HG03095 (cell line): ENCODE data around the gene PIP5K1B.
"Not testable (repeated sequence)": the region's sequence is repeated elsewhere in the genome, so short reads cannot be mapped to it uniquely, and the experiment has no call there.

Experiments
- ATAC-seq: cut with Tn5 transposase; IDR thresholded peaks from one replicate; pipeline ENCODE4 v1.9.1; 2021; ENCODE audit warnings: moderate library complexity; ENCODE audit not compliant: unreplicated experiment

The PIP5K1B gene

GRCh38 chr9:68978501-68978900, 273.5 kb downstream of the PIP5K1B start:
- ATAC-seq: no peak

DNA sequence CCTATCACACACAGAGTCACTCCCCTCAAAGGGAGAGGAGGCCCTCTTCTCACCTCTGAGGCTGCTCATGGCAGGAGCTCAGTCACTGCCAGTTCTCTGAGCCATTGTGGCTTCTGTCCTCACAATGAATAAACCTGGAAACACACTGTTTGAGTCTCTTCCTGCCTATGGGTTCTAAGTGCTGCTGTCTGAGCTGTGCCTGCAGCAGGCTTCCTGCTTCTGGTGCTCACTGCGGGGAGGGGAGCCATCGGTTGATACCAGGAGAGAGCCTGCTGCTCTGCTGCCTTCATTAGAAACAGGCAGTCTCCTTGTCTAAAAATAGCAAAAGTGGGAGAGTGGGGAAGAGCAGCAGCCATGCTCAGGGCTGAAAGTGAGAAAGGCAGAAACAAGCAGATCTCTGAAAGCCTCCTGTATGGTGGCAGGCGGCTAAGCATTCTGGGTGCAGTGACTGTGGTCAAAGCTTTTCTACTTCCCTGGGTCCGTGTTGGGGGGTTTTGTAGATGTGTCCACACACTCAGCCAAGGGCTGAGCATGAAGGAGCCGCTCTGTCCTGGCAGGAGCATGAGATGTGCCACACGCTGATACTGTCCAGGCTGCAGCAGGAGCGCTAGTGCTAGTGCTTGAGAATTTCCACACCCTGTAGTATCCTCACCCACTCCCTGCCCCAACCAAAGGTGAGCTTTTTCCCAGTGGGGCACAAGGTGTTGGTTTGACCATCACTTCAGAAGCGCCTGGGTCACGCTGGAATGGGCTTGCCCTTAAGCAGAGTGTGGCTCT, 274.7 kb downstream of the PIP5K1B start:
- ATAC-seq: no peak

GRCh38 chr9:68980341-68980914, 275.4 kb downstream of the PIP5K1B start:
- ATAC-seq: no peak

DNA sequence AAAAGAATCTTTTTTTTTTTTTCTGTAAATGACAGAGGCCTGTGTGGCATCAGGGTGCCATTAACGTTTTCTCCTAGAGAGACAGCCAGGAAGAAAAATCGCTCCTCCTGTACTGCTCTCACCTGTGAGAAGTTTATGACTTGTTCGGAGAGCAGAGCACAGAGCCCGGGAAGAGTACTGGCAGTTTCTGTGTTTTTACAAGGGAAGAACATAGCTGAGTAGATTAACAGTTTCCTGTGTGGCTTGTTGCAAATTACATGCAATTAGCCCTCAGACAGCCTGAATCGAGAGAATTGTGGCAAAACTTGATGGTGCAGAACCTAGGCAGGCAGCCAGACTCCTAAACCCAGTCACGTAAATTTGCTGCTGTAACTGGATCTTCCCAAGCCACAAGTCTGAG, 276.7 kb downstream of the PIP5K1B start:
- peak; percentile 41 for ATAC-seq

GRCh38 chr9:68983008-68983411, 278.0 kb downstream of the PIP5K1B start:
- peak; percentile 42 for ATAC-seq

GRCh38 chr9:68983522-68984424, 278.7 kb downstream of the PIP5K1B start:
- no peak for ATAC-seq

- not testable (repeated sequence) for ATAC-seq
These were observed 281.9 kb downstream of the PIP5K1B start for GRCh38 chr9:68986949-68987348.

GRCh38 chr9:68991457-68991856, 286.4 kb downstream of the PIP5K1B start:
- ATAC-seq: no peak

GRCh38 chr9:68995776-68996175, 290.7 kb downstream of the PIP5K1B start:
- ATAC-seq: no peak

DNA sequence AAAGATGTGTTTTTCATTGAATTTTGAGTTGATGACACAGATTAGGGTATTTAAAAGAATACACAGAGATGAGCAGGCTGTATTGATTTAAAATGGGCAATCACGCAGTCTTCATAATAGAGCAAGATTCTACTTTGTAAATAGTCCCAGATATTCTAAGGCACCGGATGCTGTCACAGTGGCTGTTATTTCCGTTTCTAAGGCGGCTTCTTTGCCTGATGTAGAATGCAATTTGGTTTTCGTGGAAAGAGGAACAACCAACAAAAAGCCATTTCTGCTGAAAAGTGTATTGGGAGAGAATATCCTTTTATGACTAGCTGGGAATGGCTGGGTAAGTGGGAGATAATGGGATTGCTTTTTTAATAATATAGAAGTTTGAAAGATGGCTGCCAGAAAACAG, 291.4 kb downstream of the PIP5K1B start:
- no peak for ATAC-seq

DNA sequence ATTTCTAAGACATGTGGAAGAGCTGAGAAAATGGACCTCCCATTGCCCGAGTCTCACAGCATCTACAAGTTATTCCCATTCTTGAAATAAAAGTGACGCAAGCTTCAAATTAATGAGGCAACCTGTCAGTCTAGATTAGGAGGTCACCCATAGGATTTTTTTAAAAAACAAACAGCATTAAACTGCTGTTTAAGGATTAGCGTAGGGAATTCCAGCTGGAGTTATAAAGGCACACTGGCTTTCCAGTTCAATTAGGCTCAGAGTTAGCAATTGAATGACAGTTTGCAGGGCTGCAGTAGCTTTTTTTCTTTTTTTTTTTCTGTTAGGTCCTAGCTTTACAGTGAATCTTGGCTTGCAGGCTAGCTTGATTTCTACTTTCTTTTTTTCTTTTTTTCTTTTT, 292.6 kb downstream of the PIP5K1B start:
- no peak for ATAC-seq

DNA sequence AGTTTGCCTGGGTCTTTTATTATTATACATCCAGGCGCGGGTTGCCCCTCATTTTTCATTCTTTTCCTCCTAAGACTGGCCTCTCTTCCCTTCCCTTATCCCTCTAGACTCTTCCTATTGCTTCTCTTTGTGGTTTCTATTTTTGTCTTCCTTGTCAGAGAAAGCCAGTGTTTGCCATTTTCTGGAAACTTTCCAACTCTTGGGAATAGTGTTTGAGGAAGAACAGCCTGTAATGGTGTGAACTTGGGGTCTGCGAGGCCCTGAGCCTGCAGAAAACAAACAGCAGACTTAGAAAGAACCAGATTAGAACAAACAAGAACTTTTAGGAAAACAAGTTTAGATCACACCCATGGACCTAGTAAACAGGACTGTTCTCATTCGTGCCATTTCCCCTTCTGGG, 293.3 kb downstream of the PIP5K1B start:
- ATAC-seq: no peak

DNA sequence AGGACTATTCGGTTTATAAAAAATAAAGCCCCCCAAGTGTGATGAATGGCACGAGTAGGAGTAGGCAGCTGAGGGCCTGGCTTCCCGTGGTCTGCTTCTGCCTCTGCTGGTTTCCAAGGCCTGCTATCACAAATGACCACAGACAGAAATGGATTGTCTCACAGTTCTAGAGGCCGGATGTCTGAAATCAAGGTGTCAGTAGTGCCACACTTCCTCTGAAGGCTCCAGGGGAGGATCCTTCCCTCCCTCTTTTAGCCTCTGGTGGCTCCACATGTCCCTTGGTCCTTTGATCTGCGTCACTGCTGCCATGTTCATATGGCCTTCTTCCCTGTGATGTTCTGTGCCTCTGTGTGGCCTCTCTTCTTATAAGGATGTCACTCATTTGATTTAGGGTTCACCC, 293.8 kb downstream of the PIP5K1B start:
- no peak for ATAC-seq

- peak; percentile 83 for ATAC-seq
These were observed 294.5 kb downstream of the PIP5K1B start for GRCh38 chr9:68999393-69000105.

- no peak for ATAC-seq
These were observed 296.9 kb downstream of the PIP5K1B start for GRCh38 chr9:69001921-69002320.

DNA sequence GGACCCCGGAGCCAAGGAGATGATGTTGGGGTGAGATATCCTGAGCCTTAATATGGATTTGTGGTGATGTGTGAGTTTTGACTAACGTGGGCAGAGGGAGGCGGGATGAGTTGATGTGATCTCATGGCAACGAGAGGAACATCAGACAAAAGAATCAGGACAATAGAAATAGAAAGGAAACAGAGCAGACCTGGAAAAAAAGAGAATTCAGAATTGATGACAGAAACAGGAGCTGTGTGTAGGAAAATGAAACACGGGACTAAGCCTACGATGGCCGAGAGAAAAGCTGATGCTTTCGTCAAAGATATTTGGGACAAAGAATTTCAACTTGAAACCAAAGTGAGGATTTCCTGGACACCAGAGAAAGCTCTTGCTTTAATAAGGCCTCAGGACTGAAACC, 298.0 kb downstream of the PIP5K1B start:
- ATAC-seq: no peak

DNA sequence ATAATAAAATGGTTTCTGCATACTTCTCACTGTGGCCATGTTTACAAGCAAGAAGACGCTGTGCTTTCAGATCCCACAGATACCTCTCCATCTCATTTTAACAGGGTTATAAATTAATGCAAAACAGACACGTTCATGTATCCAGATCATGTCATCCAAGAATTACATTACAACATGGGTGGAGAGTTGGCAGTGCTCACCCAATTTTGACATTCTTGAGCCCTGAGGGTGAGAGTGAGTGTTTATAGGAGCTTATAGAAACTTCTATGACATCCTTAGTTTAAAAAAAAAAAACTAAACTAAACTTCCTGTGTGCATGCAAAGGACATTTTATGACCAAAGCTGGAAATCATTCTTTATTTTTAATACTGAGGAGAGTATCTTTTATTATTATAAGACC, 299.8 kb downstream of the PIP5K1B start:
- ATAC-seq: no peak

- ATAC-seq: no peak
These were observed 304.7 kb downstream of the PIP5K1B start for GRCh38 chr9:69009708-69010107.

- ATAC-seq: no peak
These were observed 307.8 kb downstream of the PIP5K1B start for GRCh38 chr9:69012696-69013381.

DNA sequence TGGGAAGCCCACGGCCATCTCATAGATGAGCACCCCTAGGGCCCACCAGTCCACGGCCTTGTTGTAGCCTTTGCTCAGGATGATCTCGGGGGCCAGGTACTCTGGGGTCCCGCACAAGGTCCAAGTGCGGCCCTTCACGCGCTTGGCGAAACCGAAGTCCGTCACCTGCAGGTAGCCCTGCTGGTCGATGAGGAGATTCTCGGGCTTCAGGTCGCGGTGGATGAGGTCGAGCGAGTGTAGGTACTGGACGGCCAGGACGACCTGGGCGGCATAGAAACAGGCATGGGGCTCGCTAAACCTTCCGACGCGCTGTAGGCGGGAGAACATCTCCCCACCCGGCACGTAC, 308.3 kb downstream of the PIP5K1B start:
- ATAC-seq: no peak

- no peak for ATAC-seq
These were observed 309.0 kb downstream of the PIP5K1B start, which contains the start of gene PRKACG for GRCh38 chr9:69014013-69014412. Gene PRKACG, minus strand, starts transcription at chr9:69014113. Its CDS starts 21 bp downstream, at chr9:69014092.
